Activated T-cell treated with anti-CD3 and anti-CD28 coated beads, Interleukin-2, amount 50 U/mL, for 1 hour (primary cell): ENCODE data around the gene DEPDC1B.
"Not testable (repeated sequence)": the region's sequence is repeated elsewhere in the genome, so short reads cannot be mapped to it uniquely, and the experiment has no call there.

ENCODE experiments used
- DNase-seq: peaks from one replicate; pipeline ENCODE4 v3.0.0-alpha.2; 2020

The DEPDC1B gene

DNA sequence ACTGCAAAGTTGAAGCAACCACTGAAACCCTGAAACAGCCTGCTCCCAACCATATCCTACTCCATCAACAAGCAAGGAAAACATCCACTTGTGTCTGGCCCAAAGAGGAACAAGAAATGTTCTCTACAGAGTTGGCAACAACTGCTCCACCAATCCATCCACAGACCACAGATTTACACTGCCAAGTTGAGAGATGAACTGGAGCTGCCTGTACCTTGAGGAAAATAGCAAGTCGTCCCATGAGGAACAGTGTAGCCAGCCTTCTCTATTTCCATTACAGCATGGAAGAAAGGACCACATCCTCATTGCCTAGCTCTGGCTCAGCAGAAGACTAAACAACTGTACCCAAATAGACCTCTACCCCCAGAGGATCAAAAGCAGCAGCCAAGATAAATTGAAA is 60.4 kb downstream of the DEPDC1B start:
- no peak for DNase-seq

DNA sequence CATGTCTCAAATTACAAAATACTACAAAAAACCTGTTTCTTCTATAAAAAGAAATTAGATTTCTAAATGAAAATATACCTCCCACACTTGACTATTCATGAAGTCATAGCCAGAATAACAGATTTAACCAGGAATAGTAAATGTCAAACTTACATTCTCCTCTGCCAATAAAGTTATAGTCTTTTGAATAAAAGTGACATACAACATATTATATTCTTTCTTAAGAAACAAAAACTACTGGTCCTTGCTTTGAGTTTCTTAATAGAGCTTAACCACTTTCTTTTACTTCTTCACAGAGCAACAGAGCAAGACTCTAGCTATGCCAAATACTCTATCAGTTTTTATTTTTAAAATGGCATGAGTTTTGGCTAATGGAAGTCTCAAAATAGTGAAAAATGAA is 61.7 kb downstream of the DEPDC1B start:
- DNase-seq, result no peak

DNA sequence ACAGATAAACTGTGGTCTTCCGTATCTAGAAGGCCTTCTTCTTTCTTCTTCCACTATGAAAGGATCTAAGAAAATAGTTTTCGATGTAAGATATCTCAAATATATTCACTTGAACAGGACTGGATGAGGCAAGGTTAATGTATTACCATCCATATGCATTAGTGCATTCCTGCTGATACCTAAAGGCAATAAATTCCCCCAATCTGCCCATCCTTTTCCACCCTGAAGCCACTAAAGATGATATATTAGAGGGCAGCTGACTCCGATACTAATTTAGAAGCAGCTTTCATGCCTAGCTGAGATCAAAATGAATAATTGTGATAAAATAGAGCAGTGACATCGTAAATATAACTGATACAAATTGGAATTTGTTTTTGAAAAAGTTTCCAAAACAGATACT is 63.3 kb downstream of the DEPDC1B start:
- DNase-seq, result no peak

DNA sequence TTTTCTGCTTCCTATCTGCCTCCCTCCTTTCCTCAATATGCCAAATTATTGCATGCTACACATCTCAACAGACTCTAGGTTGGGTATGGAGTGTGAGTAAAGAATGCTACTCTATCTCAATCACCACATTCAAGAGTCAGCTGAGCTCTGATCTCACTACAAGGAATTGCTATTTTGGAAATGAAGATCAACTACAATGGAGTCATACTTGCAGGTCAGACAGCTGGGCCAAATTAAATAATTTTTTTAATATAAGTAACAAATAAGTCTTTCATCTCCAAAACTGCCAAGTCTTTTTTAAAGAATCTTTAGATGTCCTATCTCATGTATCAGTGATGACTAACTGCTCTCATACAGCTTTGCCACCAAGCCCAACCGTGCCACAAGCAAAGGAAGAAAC is 64.0 kb downstream of the DEPDC1B start:
- DNase-seq, result no peak

- no peak for DNase-seq
Measured at GRCh38 chr5:60634051-60634450, 65.9 kb downstream of the DEPDC1B start.

DNA sequence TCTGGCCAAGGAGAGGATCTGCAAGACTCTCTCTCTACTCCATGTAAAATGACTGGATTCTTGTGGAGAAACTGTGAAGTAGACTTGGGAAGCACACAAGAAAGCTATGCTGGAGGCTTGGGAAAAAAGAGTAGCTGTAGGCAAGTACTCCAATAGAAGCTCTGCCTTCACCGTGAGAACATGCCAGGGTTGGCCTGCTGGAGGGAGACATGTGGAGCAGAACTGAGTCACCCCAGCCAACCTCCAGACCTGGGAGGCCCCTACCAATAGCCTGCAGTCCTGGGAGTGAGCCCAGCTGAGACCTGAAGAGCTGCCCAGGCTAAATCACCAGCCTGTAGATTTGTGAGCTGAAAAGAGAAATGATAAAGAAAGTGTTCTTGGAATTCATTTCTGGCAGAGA is 66.6 kb downstream of the DEPDC1B start:
- no peak for DNase-seq

GRCh38 chr5:60632153-60632552 is 67.8 kb downstream of the DEPDC1B start:
- DNase-seq, result no peak

- no peak for DNase-seq
Measured at GRCh38 chr5:60630836-60631235, 69.1 kb downstream of the DEPDC1B start.

GRCh38 chr5:60630179-60630578 is 69.8 kb downstream of the DEPDC1B start:
- DNase-seq, result no peak

GRCh38 chr5:60624875-60625274 is 75.1 kb downstream of the DEPDC1B start:
- not testable (repeated sequence) for DNase-seq

DNA sequence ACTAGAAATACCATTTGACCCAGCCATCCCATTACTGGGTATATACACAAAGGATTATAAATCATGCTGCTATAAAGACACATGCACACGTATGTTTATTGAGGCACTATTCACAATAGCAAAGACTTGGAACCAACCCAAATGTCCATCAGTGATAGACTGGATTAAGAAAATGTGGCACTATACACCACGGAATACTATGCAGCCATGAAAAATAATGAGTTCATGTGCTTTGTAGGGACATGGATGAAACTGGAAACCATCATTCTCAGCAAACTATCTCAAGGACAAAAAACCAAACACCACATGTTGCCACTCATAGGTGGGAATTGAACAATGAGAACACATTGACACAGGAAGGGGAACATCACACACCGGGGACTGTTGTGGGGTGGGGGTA is 79.2 kb downstream of the DEPDC1B start:
- not testable (repeated sequence) for DNase-seq

GRCh38 chr5:60613826-60614225 is 86.1 kb downstream of the DEPDC1B start:
- no peak for DNase-seq

DNA sequence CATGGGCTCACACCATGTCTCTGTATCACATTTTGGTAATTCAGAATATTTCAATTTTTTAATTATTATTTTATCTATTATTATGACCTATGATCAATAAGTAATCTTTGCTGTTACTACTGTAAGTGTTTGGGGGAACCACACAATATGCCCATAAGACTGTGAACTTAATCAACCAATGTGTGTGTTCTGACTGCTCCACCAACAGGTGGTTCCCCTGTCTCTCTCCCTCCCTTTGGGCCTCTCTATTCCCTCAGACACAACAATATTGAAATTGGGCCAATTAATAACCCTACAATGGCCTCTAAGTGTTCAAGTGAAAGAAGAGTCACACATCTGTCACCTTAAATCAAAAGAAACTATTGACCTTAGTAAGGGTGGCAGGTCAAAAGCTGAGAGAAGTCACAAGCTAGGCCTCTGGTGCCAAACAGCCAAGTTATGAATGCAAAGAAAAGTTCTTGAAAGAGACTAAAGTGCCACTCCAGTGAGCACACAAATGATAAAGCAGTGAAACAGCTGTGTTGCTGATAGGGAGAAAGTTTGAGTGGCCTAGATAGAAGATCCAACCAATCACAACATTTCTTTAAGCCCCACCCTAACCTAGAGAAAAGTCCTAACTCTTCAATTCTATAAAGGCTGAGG is 88.7 kb downstream of the DEPDC1B start:
- no peak for DNase-seq

DNA sequence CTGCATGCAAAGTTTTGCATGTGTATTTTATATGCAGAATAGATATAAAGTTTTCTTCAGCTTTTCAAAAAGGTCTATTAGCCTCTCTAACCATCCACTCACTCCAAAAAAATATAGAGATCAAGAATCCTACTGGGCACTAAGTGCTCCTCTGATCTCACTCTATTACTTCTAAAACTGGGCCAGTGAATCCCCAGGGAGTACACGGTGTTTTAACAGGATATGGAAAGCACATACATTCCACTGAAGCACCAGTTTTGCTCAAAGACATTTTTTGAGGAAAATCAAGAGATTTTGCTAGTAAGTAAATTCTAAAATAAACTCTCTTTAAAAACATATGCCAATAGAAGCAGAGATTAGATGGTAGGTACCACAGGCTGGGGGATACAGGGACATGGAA is 95.2 kb downstream of the DEPDC1B start:
- DNase-seq, result no peak

DNA sequence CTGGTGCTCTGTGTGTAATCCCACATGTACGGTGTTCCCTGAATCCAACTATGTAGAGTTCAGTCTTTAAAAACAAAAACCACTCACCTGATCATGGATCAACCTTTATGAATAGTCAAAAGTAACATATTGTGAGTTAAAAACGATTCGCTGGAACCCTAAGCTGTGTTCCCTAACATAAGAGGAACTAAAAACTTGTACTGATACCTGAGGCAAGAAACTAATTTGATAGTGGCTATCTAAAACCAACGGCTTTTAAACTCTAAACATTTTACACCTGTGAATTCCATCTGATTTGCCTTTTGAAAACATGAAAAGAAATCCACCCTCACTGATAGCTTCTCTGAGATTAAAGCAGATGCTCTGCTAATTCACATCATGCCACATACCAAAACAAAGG is 101.5 kb downstream of the DEPDC1B start:
- DNase-seq, result no peak

GRCh38 chr5:60597572-60598320 is 102.2 kb downstream of the DEPDC1B start:
- no peak for DNase-seq

- DNase-seq, result no peak
Measured at GRCh38 chr5:60594715-60595477, 105.1 kb downstream of the DEPDC1B start.

DNA sequence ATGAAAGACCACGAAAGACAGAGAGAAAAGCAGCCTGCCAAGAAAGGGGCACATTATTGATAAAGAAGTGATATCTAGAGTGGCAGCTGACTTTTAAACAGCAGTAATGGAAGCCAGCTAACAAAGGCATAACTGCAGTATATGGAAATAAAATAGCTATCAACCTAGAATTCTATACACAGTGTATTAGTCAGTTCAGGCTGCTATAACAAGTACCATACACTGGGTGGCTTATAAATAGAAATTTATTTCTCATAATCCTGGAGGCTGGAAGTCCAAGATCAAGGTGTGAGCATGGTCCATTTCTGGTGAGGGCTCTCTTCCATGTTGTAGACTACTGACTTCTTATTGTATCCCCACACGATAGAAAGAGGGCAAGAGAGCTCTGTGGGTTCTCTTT is 109.8 kb downstream of the DEPDC1B start:
- no peak for DNase-seq

GRCh38 chr5:60587312-60587711 is 112.7 kb downstream of the DEPDC1B start:
- not testable (repeated sequence) for DNase-seq

- no peak for DNase-seq
Measured at GRCh38 chr5:60586307-60586901, 113.6 kb downstream of the DEPDC1B start.

GRCh38 chr5:60585618-60586017 is 114.3 kb downstream of the DEPDC1B start:
- no peak for DNase-seq

DNA sequence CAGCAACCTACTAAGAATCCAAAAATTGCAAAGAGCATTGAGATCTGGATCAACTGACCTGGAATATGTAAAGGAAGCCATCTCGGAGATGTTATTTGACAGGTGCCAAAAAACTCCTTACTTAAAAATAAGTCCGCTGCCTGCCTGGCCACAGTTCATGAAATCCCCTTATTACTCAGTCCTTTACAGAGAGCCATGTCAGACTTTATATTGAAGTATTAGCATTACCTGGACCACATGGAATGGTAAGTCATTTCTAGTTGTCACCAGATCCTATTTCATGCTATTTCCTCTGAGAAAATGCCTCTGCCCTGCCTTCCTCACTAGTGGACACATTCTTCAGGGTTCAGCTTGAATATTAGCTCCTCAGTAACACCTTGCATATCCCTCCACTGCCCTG is 115.7 kb downstream of the DEPDC1B start:
- no peak for DNase-seq

DNA sequence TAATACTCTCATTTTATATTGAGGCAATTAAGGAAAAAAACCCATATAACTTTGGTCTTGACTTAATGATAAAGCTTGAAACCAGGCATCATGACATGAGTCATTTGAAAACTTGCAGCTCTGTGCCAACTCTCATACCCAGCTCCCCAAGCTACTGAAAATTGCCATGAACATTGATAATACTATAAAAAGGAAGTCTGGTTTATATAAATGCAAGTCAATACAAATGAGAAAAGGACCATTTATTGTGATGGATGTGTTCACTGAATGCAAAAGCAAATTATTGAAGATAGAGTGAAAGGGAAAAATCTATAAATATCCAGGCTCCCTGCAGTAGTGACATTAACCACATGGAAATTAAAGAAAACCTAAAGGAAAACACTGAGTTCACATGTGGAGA is 116.3 kb downstream of the DEPDC1B start:
- DNase-seq, result no peak

DNA sequence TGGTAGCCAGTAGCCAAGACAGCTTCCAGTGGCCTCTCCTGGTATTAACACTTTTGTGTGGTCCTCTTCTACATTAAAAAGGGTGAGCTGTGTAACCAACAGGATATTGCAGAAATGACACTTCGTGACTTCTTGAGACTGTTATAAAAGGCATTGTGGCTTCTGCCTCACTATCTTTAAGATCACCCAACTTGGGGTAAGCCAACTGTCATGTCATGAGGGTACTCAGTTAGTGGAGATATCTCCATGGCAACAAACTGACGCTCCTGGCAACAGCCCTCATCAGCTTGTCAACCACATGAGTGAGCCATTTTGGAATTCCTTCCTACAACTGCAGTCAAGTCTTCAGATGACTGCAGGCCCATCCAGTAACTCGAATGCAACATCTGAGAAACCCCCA is 121.7 kb downstream of the DEPDC1B start:
- DNase-seq, result no peak
